Measurements from ENCODE around the gene PADI1.

The PADI1 gene

GRCh38 chr1:17272066-17272465 is 67.1 kb downstream of the PADI1 start:
- Mint-ChIP-seq H3K9me3 (ENCODE audit: low read depth) (no peaks in the 10 kb centered on the region), H3K36me3 (no peaks in the 10 kb centered on the region), H3K27ac (no peak overlapping the region), H3K4me3 (no peak overlapping the region), H3K4me1 (ENCODE audit: low read depth) (no peaks in the 10 kb centered on the region), H3K27me3 (peaks cover 3% of the 10 kb centered on the region)

GRCh38 chr1:17272646-17273045 is 67.7 kb downstream of the PADI1 start:
- Mint-ChIP-seq H3K27me3 (peaks cover 3% of the 10 kb centered on the region), H3K36me3 (no peaks in the 10 kb centered on the region), H3K27ac (no peak overlapping the region), H3K4me1 (ENCODE audit: low read depth) (no peaks in the 10 kb centered on the region), H3K4me3 (no peak overlapping the region), H3K9me3 (ENCODE audit: low read depth) (no peaks in the 10 kb centered on the region)

- no peak overlapping the region for H3K4me3 Mint-ChIP-seq
- H3K4me1 Mint-ChIP-seq (ENCODE audit: low read depth): no peaks in the 10 kb centered on the region
- H3K27me3 Mint-ChIP-seq: peaks cover 3% of the 10 kb centered on the region
- H3K9me3 Mint-ChIP-seq (ENCODE audit: low read depth): no peaks in the 10 kb centered on the region
- no peak overlapping the region for H3K27ac Mint-ChIP-seq
- H3K36me3 Mint-ChIP-seq: no peaks in the 10 kb centered on the region
Measured at GRCh38 chr1:17273096-17273495, 68.2 kb downstream of the PADI1 start.

- Mint-ChIP-seq H3K36me3 (no peaks in the 10 kb centered on the region), H3K27me3 (peaks cover 3% of the 10 kb centered on the region), H3K4me3 (no peak overlapping the region), H3K9me3 (ENCODE audit: low read depth) (no peaks in the 10 kb centered on the region), H3K27ac (no peak overlapping the region), H3K4me1 (ENCODE audit: low read depth) (no peaks in the 10 kb centered on the region)
Measured at GRCh38 chr1:17274186-17275170, 69.5 kb downstream of the PADI1 start.

- Mint-ChIP-seq H3K36me3 (no peaks in the 10 kb centered on the region), H3K27ac (no peak overlapping the region), H3K9me3 (ENCODE audit: low read depth) (no peaks in the 10 kb centered on the region), H3K27me3 (peaks cover 3% of the 10 kb centered on the region), H3K4me3 (no peak overlapping the region), H3K4me1 (ENCODE audit: low read depth) (no peaks in the 10 kb centered on the region)
Measured at GRCh38 chr1:17276568-17276967, 71.6 kb downstream of the PADI1 start.

GRCh38 chr1:17277511-17278159 is 72.7 kb downstream of the PADI1 start:
- no peak overlapping the region for H3K4me3 Mint-ChIP-seq
- peaks cover 5% of the 10 kb centered on the region for H3K4me1 Mint-ChIP-seq (ENCODE audit: low read depth)
- H3K9me3 Mint-ChIP-seq (ENCODE audit: low read depth): no peaks in the 10 kb centered on the region
- H3K27me3 Mint-ChIP-seq: peaks cover 3% of the 10 kb centered on the region
- H3K27ac Mint-ChIP-seq: no peak overlapping the region
- no peaks in the 10 kb centered on the region for H3K36me3 Mint-ChIP-seq

- Mint-ChIP-seq H3K27me3 (peaks cover 3% of the 10 kb centered on the region), H3K4me3 (no peak overlapping the region), H3K27ac (no peak overlapping the region), H3K36me3 (no peaks in the 10 kb centered on the region), H3K4me1 (ENCODE audit: low read depth) (peaks cover 5% of the 10 kb centered on the region), H3K9me3 (ENCODE audit: low read depth) (no peaks in the 10 kb centered on the region)
Measured at GRCh38 chr1:17278996-17279830, 74.3 kb downstream of the PADI1 start.

GRCh38 chr1:17280436-17280835 is 75.5 kb downstream of the PADI1 start:
- Mint-ChIP-seq H3K4me1 (ENCODE audit: low read depth) (peaks cover 5% of the 10 kb centered on the region), H3K36me3 (no peaks in the 10 kb centered on the region), H3K9me3 (ENCODE audit: low read depth) (no peaks in the 10 kb centered on the region), H3K27me3 (peaks cover 5% of the 10 kb centered on the region), H3K27ac (no peak overlapping the region), H3K4me3 (no peak overlapping the region)

GRCh38 chr1:17280894-17281293 is 76.0 kb downstream of the PADI1 start:
- Mint-ChIP-seq H3K27ac (no peak overlapping the region), H3K9me3 (ENCODE audit: low read depth) (no peaks in the 10 kb centered on the region), H3K4me3 (no peak overlapping the region), H3K4me1 (ENCODE audit: low read depth) (peaks cover 5% of the 10 kb centered on the region), H3K27me3 (peaks cover 4% of the 10 kb centered on the region), H3K36me3 (no peaks in the 10 kb centered on the region)

GRCh38 chr1:17281775-17282181 is 76.8 kb downstream of the PADI1 start:
- H3K27me3 Mint-ChIP-seq: peaks cover 6% of the 10 kb centered on the region
- H3K4me3 Mint-ChIP-seq: no peak overlapping the region
- H3K9me3 Mint-ChIP-seq (ENCODE audit: low read depth): no peaks in the 10 kb centered on the region
- H3K27ac Mint-ChIP-seq: no peak overlapping the region
- peaks cover 5% of the 10 kb centered on the region for H3K4me1 Mint-ChIP-seq (ENCODE audit: low read depth)
- no peaks in the 10 kb centered on the region for H3K36me3 Mint-ChIP-seq

GRCh38 chr1:17282836-17283235 is 77.9 kb downstream of the PADI1 start:
- Mint-ChIP-seq H3K27ac (no peak overlapping the region), H3K9me3 (ENCODE audit: low read depth) (no peaks in the 10 kb centered on the region), H3K36me3 (no peaks in the 10 kb centered on the region), H3K27me3 (peaks cover 6% of the 10 kb centered on the region), H3K4me3 (no peak overlapping the region), H3K4me1 (ENCODE audit: low read depth) (peaks cover 5% of the 10 kb centered on the region)

GRCh38 chr1:17286646-17287045 is 81.7 kb downstream of the PADI1 start:
- H3K4me1 Mint-ChIP-seq (ENCODE audit: low read depth): peaks cover 5% of the 10 kb centered on the region
- no peak overlapping the region for H3K27ac Mint-ChIP-seq
- no peak overlapping the region for H3K4me3 Mint-ChIP-seq
- peaks cover 13% of the 10 kb centered on the region for H3K27me3 Mint-ChIP-seq
- H3K9me3 Mint-ChIP-seq (ENCODE audit: low read depth): no peaks in the 10 kb centered on the region
- no peaks in the 10 kb centered on the region for H3K36me3 Mint-ChIP-seq

GRCh38 chr1:17287130-17287776 is 82.3 kb downstream of the PADI1 start:
- Mint-ChIP-seq H3K36me3 (no peaks in the 10 kb centered on the region), H3K4me1 (ENCODE audit: low read depth) (peaks cover under 1% of the 10 kb centered on the region), H3K27ac (no peak overlapping the region), H3K9me3 (ENCODE audit: low read depth) (no peaks in the 10 kb centered on the region), H3K4me3 (no peak overlapping the region), H3K27me3 (peaks cover 13% of the 10 kb centered on the region)

GRCh38 chr1:17289721-17290120 is 84.8 kb downstream of the PADI1 start:
- Mint-ChIP-seq H3K4me1 (ENCODE audit: low read depth) (no peaks in the 10 kb centered on the region), H3K36me3 (no peaks in the 10 kb centered on the region), H3K4me3 (no peak overlapping the region), H3K27me3 (peaks cover 18% of the 10 kb centered on the region), H3K9me3 (ENCODE audit: low read depth) (no peaks in the 10 kb centered on the region), H3K27ac (no peak overlapping the region)
